Hematopoietic multipotent progenitor cell treated with erythropoietin and hydrocortisone succinate and interleukin-3 and kit ligand, for 17 days (in vitro differentiated cells): ENCODE measurements around the gene PTGIS.

ENCODE experiments used
- DNase-seq: peaks from one replicate; pipeline ENCODE4 v3.0.0-alpha.2; 2015; ENCODE audit warnings: low spot score

The PTGIS gene

DNA sequence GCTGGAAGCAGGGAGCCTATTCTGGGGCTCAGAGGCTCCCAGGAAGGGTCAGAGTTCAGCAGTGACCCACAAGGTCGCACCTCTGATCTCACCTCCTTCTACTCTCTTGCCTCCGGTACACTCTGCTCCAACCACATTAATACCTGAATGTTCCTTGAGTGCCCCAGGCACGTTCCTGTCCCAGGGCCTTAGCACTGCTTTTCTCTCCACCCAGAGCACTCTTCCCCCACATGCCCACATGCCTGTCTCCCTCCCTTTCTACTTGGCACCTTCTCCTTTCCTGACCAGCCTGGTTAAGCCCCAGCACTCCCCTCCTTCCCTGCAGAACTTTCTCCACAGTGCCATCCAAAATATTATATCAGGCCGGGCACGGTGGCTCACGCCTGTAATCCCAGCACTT lies 98.9 kb downstream of the PTGIS start:
- no peak for DNase-seq

GRCh38 chr20:49468412-49468811 lies 99.5 kb downstream of the PTGIS start:
- DNase-seq: no peak

DNA sequence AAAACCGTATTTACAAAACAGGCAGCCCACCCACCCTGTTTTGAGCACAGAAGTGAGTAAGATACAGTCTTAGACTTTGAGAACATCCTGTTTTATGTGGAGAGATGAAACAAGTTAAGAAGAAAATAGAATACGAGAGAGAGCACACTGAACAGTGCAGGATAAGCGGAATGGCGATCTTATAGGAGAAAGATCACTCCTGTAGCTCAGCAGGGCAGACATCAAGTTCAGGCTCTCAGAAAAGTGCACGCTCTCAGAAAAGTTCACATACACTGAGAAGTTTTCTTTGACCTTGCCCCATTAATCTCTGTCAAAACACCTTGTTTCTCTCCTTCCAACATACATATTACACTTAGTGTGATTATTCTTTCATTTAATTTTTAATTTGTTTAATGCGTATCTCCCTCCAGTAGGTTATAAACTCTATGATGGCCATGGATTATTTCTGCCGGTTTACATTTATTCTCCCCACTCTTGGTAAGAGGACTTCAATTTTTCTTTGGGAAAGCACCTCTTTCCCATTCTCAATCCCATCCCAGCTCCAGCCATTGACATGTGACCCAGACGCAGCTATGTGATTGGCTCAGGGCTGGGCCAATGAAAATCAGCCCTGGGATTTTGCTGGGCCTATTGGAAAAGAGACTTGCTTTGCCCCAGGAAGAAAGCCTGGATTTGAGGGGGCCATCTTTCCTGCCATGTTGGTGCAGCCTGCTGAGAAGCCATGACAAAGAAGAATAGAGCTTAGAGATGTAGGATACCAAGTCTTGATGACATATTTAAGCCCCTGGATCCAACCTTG lies 101.6 kb downstream of the PTGIS start:
- no peak for DNase-seq

- DNase-seq: no peak
Observed at GRCh38 chr20:49464556-49464955, 103.4 kb downstream of the PTGIS start.

DNA sequence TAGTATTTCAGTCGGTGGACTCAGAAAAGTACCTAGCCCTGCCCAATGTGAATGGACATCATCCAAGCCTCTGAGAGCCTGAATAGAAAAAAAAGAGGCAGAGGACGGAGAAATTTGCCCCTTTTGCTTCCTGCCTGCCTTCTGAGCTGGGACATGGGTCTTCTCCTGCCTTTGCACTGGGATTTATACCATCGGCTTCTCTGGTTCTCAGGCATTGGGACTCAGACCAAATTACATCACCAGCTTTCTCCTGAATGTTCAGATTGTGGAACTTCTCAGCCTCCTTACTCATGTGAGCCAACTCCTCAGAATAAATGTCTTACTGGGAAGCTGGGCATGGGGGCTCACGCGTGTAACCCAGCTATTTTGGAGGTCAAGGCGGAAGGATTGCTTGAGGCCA lies 105.3 kb downstream of the PTGIS start:
- DNase-seq: no peak

- DNase-seq: no peak
Observed at GRCh38 chr20:49461894-49462620, 105.9 kb downstream of the PTGIS start.

DNA sequence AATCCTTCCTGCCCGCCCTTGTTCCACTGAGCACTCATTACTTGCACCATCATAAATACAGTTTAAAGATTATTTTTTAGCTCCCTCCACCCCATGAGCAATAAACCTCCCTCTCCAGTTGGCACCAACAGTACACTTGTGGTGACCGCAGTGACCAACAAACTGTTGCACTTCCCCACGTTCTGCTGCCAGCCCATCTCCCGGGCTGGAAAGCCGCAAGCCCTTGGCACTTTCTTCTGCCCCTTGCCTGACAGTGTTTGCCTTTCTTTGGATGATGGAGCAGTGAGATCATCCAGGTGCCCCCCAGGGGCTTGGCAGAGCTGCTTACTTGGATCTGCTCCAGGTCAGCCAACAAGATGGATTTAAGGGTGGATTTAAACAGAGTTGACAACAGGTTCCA lies 107.0 kb downstream of the PTGIS start:
- DNase-seq: no peak

GRCh38 chr20:49460131-49460530 lies 107.8 kb downstream of the PTGIS start:
- DNase-seq: no peak

GRCh38 chr20:49459684-49460083 lies 108.3 kb downstream of the PTGIS start:
- DNase-seq: no peak

- DNase-seq: no peak
Observed at GRCh38 chr20:49457444-49457843, 110.5 kb downstream of the PTGIS start.

- DNase-seq: no peak
Observed at GRCh38 chr20:49456646-49457045, 111.3 kb downstream of the PTGIS start.

- no peak for DNase-seq
Observed at GRCh38 chr20:49455691-49456090, 112.2 kb downstream of the PTGIS start.
